Measurements from ENCODE around the gene ATRNL1.

Gene ATRNL1

GRCh38 chr10:115093286-115093775, at the start of gene ATRNL1:
Gene ATRNL1 (plus strand): TSS chr10:115093365. CDS start chr10:115093751, 386 bp downstream.
- in situ Hi-C loops (cut with MboI; ENCODE audit: low sequenced_read_pairs): no loop called here

GRCh38 chr10:115043719-115044118, 49.4 kb upstream of the ATRNL1 start:
- in situ Hi-C loops (cut with MboI; ENCODE audit: low sequenced_read_pairs): no loop called here

- in situ Hi-C loops (cut with MboI; ENCODE audit: low sequenced_read_pairs): no loop called here
These were observed 48.3 kb upstream of the ATRNL1 start for GRCh38 chr10:115044891-115045290.

GRCh38 chr10:115045499-115045898, 47.7 kb upstream of the ATRNL1 start:
- in situ Hi-C loops (cut with MboI; ENCODE audit: low sequenced_read_pairs): no loop called here

GRCh38 chr10:115046686-115047236, 46.4 kb upstream of the ATRNL1 start:
- in situ Hi-C loops (cut with MboI; ENCODE audit: low sequenced_read_pairs): no loop called here

- in situ Hi-C loops (cut with MboI; ENCODE audit: low sequenced_read_pairs): no loop called here
These were observed 45.5 kb upstream of the ATRNL1 start for GRCh38 chr10:115047705-115048104.

- in situ Hi-C loops (cut with MboI; ENCODE audit: low sequenced_read_pairs): no loop called here
These were observed 43.8 kb upstream of the ATRNL1 start for GRCh38 chr10:115049318-115049717.

GRCh38 chr10:115049960-115050359, 43.2 kb upstream of the ATRNL1 start:
- in situ Hi-C loops (cut with MboI; ENCODE audit: low sequenced_read_pairs): no loop called here

GRCh38 chr10:115050375-115051010, 42.7 kb upstream of the ATRNL1 start:
- in situ Hi-C loops (cut with MboI; ENCODE audit: low sequenced_read_pairs): no loop called here

- in situ Hi-C loops (cut with MboI; ENCODE audit: low sequenced_read_pairs): no loop called here
These were observed 41.9 kb upstream of the ATRNL1 start for GRCh38 chr10:115051216-115051615.

GRCh38 chr10:115052226-115052625, 40.9 kb upstream of the ATRNL1 start:
- in situ Hi-C loops (cut with MboI; ENCODE audit: low sequenced_read_pairs): no loop called here

- in situ Hi-C loops (cut with MboI; ENCODE audit: low sequenced_read_pairs): no loop called here
These were observed 40.4 kb upstream of the ATRNL1 start for GRCh38 chr10:115052728-115053127.

GRCh38 chr10:115056186-115056585, 37.0 kb upstream of the ATRNL1 start:
- in situ Hi-C loops (cut with MboI; ENCODE audit: low sequenced_read_pairs): no loop called here

GRCh38 chr10:115059301-115059898, 33.8 kb upstream of the ATRNL1 start:
- in situ Hi-C loops (cut with MboI; ENCODE audit: low sequenced_read_pairs): no loop called here

- in situ Hi-C loops (cut with MboI; ENCODE audit: low sequenced_read_pairs): no loop called here
These were observed 29.2 kb upstream of the ATRNL1 start for GRCh38 chr10:115063701-115064658.

GRCh38 chr10:115065801-115066200, 27.4 kb upstream of the ATRNL1 start:
- in situ Hi-C loops (cut with MboI; ENCODE audit: low sequenced_read_pairs): no loop called here

- in situ Hi-C loops (cut with MboI; ENCODE audit: low sequenced_read_pairs): no loop called here
These were observed 26.6 kb upstream of the ATRNL1 start for GRCh38 chr10:115066528-115066927.

GRCh38 chr10:115073796-115074195, 19.4 kb upstream of the ATRNL1 start:
- in situ Hi-C loops (cut with MboI; ENCODE audit: low sequenced_read_pairs): no loop called here

- in situ Hi-C loops (cut with MboI; ENCODE audit: low sequenced_read_pairs): no loop called here
These were observed 10.7 kb upstream of the ATRNL1 start for GRCh38 chr10:115082506-115082905.

- in situ Hi-C loops (cut with MboI; ENCODE audit: low sequenced_read_pairs): no loop called here
These were observed 8.8 kb upstream of the ATRNL1 start for GRCh38 chr10:115084277-115084850.

- in situ Hi-C loops (cut with MboI; ENCODE audit: low sequenced_read_pairs): no loop called here
These were observed 2.0 kb upstream of the ATRNL1 start for GRCh38 chr10:115091161-115091560.

All from hTERT RPE-1 (cell line).